ENCODE data around the gene DENND11.

DNA sequence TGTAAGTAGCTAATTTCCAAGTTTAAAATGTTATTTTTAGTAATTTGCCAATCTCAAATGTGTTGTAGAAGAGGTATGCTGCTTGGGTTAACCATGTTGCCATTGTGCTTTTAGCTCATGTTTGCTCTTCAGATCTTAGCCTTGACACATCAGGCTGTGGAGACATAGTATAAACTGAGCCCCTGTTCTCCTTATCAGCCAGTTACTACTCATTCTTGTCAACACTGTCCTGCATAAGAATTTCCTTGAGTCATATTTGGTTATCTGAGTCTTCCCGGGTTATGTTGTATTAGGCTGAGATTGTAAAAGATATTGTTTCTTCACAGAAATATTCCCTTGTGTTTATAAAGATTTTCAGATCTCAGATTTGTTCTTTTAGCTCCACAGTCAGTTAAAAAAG lies 40.3 kb upstream of the DENND11 start:
- TF ChIP-seq POLR2A (IDR thresholded peaks at IDR 0.05): no peak
- TF ChIP-seq, protein P1, sequence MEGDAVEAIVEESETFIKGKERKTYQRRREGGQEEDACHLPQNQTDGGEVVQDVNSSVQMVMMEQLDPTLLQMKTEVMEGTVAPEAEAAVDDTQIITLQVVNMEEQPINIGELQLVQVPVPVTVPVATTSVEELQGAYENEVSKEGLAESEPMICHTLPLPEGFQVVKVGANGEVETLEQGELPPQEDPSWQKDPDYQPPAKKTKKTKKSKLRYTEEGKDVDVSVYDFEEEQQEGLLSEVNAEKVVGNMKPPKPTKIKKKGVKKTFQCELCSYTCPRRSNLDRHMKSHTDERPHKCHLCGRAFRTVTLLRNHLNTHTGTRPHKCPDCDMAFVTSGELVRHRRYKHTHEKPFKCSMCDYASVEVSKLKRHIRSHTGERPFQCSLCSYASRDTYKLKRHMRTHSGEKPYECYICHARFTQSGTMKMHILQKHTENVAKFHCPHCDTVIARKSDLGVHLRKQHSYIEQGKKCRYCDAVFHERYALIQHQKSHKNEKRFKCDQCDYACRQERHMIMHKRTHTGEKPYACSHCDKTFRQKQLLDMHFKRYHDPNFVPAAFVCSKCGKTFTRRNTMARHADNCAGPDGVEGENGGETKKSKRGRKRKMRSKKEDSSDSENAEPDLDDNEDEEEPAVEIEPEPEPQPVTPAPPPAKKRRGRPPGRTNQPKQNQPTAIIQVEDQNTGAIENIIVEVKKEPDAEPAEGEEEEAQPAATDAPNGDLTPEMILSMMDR (IDR thresholded peaks at IDR 0.05): no peak
